ENCODE results near the gene HMGB1.

Gene HMGB1

GRCh38 chr13:30406779-30407416 lies 58.8 kb downstream of the HMGB1 start:
- no peak for DNase-seq (ENCODE audit: low read depth in 2 of 3, low spot score in 2 of 3)
